K562 (cell line): ENCODE data around the gene HPSE2. TPM values are rescaled to one million over a fixed set of nuclear protein-coding genes. Genes with fewer than 3 reads are reported as not detected.

Experiments
- ATAC-seq: fragments of 200-7000 bp; cut with Tn5 transposase; 3 replicates; pipeline ENCODE4 v1.9.1; 2020; ENCODE audit warnings: moderate library complexity
- BruUV-seq: library from RNA; stranded (reverse); fragments of 400-500 nt; replicated peaks from 2 replicates; lab custom pipeline; 2021; lab: Mats Ljungman, UMichigan
- CTCF ChIA-PET: fragments of 300-600 bp; formaldehyde crosslinking; extraction: SDS; loops from one replicate; lab custom pipeline; 2021; ENCODE audit warnings: low intra/inter-chr PET ratio; lab: Yijun Ruan, JAX
- POLR2A ChIA-PET: fragments of 300-600, 350-650 bp; sonication (Branson Sonifier 250); formaldehyde crosslinking; extraction: SDS; loops from one replicate; lab custom pipeline; 2021; ENCODE audit warnings: antibody characterized with exemption, inconsistent platforms; lab: Yijun Ruan, JAX
- DNase-seq, 4 experiments: peaks; one replicate each; pipeline versions ENCODE4 v3.0.0 to v3.0.0-alpha.2; 2011 to 2018; ENCODE audit warnings: low spot score in 3 of 4, mixed read lengths in 3 of 4; ENCODE audit errors: extremely low read depth in 1 of 4
- FAIRE-seq: peaks from 2 replicates; lab custom pipeline; 2011; peaks lifted over from hg19 to GRCh38; lab: Jason Lieb, UNC
- H2AFZ ChIP-seq: 2 replicates; pipeline ENCODE4 v1.6.0; 2011; ENCODE audit warnings: low read depth, low read length, control low read depth, inconsistent platforms
- H3K27ac ChIP-seq: fragments of 200-600 bp; 3 replicates; pipeline ENCODE4 v1.8.0; 2011; ENCODE audit warnings: low read depth, mild to moderate bottlenecking, control low read depth, inconsistent platforms, low read length, moderate library complexity, mixed read lengths; ENCODE audit errors: extremely low read depth
- H3K27me3 ChIP-seq, 2 experiments: fragments of 300-600 bp in 1 of 2; 2 replicates in 1 of 2; 3 replicates in 1 of 2; pipeline versions ENCODE4 v1.6.0 to v1.8.0; 2011; ENCODE audit warnings: inconsistent platforms in 2 of 2, low read length in 2 of 2, mild to moderate bottlenecking in 1 of 2, mixed read lengths in 1 of 2, moderate library complexity in 1 of 2; ENCODE audit not compliant: control insufficient read depth in 2 of 2, insufficient read depth in 2 of 2
- H3K36me3 ChIP-seq: fragments of 300-600 bp; 3 replicates; pipeline ENCODE4 v1.8.0; 2011; ENCODE audit warnings: mild to moderate bottlenecking, low read length, inconsistent platforms; ENCODE audit not compliant: control insufficient read depth, insufficient read depth
- H3K4me1 ChIP-seq, 2 experiments: fragments of 200-600 bp in 1 of 2; replicated peaks in 1 of 2; 2 replicates in 1 of 2; 3 replicates in 1 of 2; pipeline versions ENCODE4 v1.5.1 to v1.8.0; 2011; ENCODE audit warnings: inconsistent platforms in 2 of 2, low read length in 2 of 2, mild to moderate bottlenecking in 1 of 2, mixed read lengths in 1 of 2, moderate library complexity in 1 of 2; ENCODE audit not compliant: control insufficient read depth in 2 of 2, insufficient read depth in 2 of 2
- H3K4me2 ChIP-seq: 2 replicates; pipeline ENCODE4 v1.6.1; 2011; ENCODE audit warnings: low read length, control low read depth, inconsistent platforms, mixed read lengths; ENCODE audit not compliant: insufficient read depth
- H3K4me3 ChIP-seq: fragments of 200-600 bp; sonication (generic), shearing (Covaris generic); 2 replicates; pipeline ENCODE4 v1.5.1; 2016; ENCODE audit warnings: control low read depth, inconsistent platforms
- H3K79me2 ChIP-seq: fragments of 200-600 bp; 3 replicates; pipeline ENCODE4 v1.8.0; 2011; ENCODE audit warnings: low read length, inconsistent platforms; ENCODE audit not compliant: control insufficient read depth, insufficient read depth
- H3K9ac ChIP-seq, 2 experiments: 2 replicates each; pipeline versions ENCODE4 v1.6.0 to v1.6.1; 2011; ENCODE audit warnings: low read depth in 2 of 2, low read length in 2 of 2, control low read depth in 1 of 2, inconsistent platforms in 1 of 2, mild to moderate bottlenecking in 1 of 2, mixed read lengths in 1 of 2; ENCODE audit not compliant: insufficient read depth in 1 of 2
- H3K9me1 ChIP-seq: one replicate; pipeline ENCODE4 v1.6.0; 2011; ENCODE audit warnings: inconsistent platforms, mild to moderate bottlenecking, low read length, moderate library complexity; ENCODE audit not compliant: control insufficient read depth, insufficient read depth
- H3K9me3 ChIP-seq: replicated peaks from 2 replicates; pipeline ENCODE4 v1.5.1; 2011; ENCODE audit warnings: low read depth, low read length, inconsistent platforms; ENCODE audit not compliant: control insufficient read depth, insufficient read depth
- H4K20me1 ChIP-seq: replicated peaks from 2 replicates; pipeline ENCODE4 v1.6.1; 2011; ENCODE audit warnings: low read length, inconsistent platforms, mixed read lengths; ENCODE audit not compliant: control insufficient read depth, insufficient read depth
- BHLHE40 ChIP-seq: IDR thresholded peaks from 2 replicates; pipeline ENCODE4 v1.6.1; 2011; ENCODE audit warnings: low read length, improper control_type of control experiment
- EWSR1 ChIP-seq: fragments of 450-650 bp; IDR thresholded peaks from 2 replicates; pipeline ENCODE4 v1.6.1; 2018; ENCODE audit warnings: borderline replicate concordance, mild to moderate bottlenecking, low read depth, moderate library complexity; ENCODE audit not compliant: partially characterized antibody
- KAT8 ChIP-seq: fragments of 450-650 bp; IDR thresholded peaks from 2 replicates; pipeline ENCODE4 v1.6.1; 2016; ENCODE audit warnings: low read depth, mild to moderate bottlenecking
- KDM1A ChIP-seq, 2 experiments: fragments of 450-650 bp; IDR thresholded peaks; 2 replicates each; pipeline ENCODE4 v1.6.1; 2016; ENCODE audit warnings: mild to moderate bottlenecking in 2 of 2
- MAFF ChIP-seq: IDR thresholded peaks from 2 replicates; pipeline ENCODE4 v1.6.1; 2012; ENCODE audit warnings: low read length, improper control_type of control experiment
- NFE2 ChIP-seq: IDR thresholded peaks from 2 replicates; pipeline ENCODE4 v1.6.1; 2014; ENCODE audit warnings: antibody characterized with exemption, low read depth
- RAD21 ChIP-seq, 2 experiments: fragments of 250-450 bp in 1 of 2; fragments of 450-650 bp in 1 of 2; sonication (Bioruptor Pico) in 1 of 2; formaldehyde crosslinking in 1 of 2; IDR thresholded peaks in 1 of 2; conservative IDR thresholded peaks in 1 of 2; 2 replicates each; pipeline versions ENCODE4 v1.4.0 to v1.8.0; 2020 to 2022; ENCODE audit warnings: mild to moderate bottlenecking in 2 of 2, moderate library complexity in 1 of 2
- WGBS: fragments of 100-300 bp; shearing (Covaris generic); methylation state at CpG from one replicate; pipeline ENCODE4 v1.1.6; 2016; ENCODE audit warnings: low coverage, mixed read lengths; ENCODE audit not compliant: insufficient coverage; ENCODE audit errors: missing lambda C conversion rate; 5-methylcytosine and 5-hydroxymethylcytosine counted together
- in situ Hi-C: fragments of 300-500 bp; cut with MboI; formaldehyde crosslinking; loops from 4 replicates; pipeline ENCODE4 v1.15.0; 2018; ENCODE audit warnings: inconsistent platforms, mixed read lengths
- intact Hi-C: fragments of 100-400 bp; cut with micrococcal nuclease; formaldehyde crosslinking; loops from 2 replicates; pipeline ENCODE4 v1.14.2; 2022
- polyA plus RNA-seq, 8 experiments: library from polyadenylated mRNA; depleted of rRNA in 4 of 8; stranded (reverse) in 5 of 8; unstranded in 3 of 8; fragments of >200 nt; fragmentation: Nextera tagmentation in 2 of 8; fragmentation: Illumina TruSeq in 1 of 8; extraction: Ambion mirVana in 2 of 8; extraction: Trizol in 1 of 8; gene quantifications; 2 replicates each; pipeline versions ENCODE4 v1.2.1 to v1.2.3, GENCODE V29; 2011 to 2014; ENCODE audit warnings: inconsistent platforms in 1 of 8, missing spikeins in 1 of 8
- total RNA-seq, 7 experiments: library from RNA; depleted of rRNA in 6 of 7; stranded (reverse); fragments of >200 nt in 6 of 7; fragmentation: Illumina TruSeq in 2 of 7; extraction: Trizol in 2 of 7; gene quantifications; 2 replicates each; pipeline versions ENCODE4 v1.2.1 to v1.2.3, GENCODE V29; 2011 to 2021; ENCODE audit warnings: low replicate concordance in 1 of 7
- TF ChIP-seq, protein P1 (sequence below): fragments of 450-650 bp; IDR thresholded peaks from 2 replicates; pipeline ENCODE4 v1.6.1; 2014; ENCODE audit warnings: low read depth, mild to moderate bottlenecking, moderate library complexity, borderline replicate concordance
- TF ChIP-seq, protein P2 (sequence below), 3 experiments: IDR thresholded peaks in 2 of 3; conservative IDR thresholded peaks in 1 of 3; 2 replicates each; pipeline ENCODE4 v1.5.1; 2011 to 2012; ENCODE audit warnings: low read length in 3 of 3, mild to moderate bottlenecking in 3 of 3, control low read depth in 2 of 3, improper control_type of control experiment in 1 of 3, inconsistent platforms in 1 of 3, low read depth in 1 of 3, mixed read lengths in 1 of 3, moderate library complexity in 1 of 3; ENCODE audit not compliant: insufficient read depth in 2 of 3
- TF ChIP-seq, protein P3 (sequence below): IDR thresholded peaks from 2 replicates; pipeline ENCODE4 v1.6.1; 2011; ENCODE audit not compliant: insufficient read length; ENCODE audit errors: extremely low read depth

Gene HPSE2
- total and polyA plus RNA-seq, 9 of the 15 experiments (the other 6 are each of a cell fraction or from before 2014, with no cell fraction given): 0.03 to 0.10 (median 0.04) TPM; not detected in 2

DNA sequence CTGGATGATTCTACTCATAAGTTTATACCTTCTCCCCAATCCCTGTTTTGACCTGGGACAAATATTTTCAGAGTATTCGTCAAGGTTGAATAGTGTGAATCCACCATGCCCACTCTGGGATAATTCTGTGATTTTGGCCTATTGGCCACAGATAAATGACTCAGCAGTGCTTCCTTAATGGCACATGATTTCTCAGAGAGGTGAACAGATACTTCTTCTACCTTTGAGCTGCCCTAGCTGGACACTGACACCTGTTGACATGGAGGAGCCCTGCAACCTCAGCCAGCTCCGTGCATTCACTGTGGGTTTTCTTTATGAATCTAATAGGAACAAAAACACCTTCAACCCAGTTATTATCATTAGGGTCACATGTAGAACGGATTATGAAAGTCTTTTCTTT, 748.0 kb downstream of the HPSE2 start:
- CTCF ChIA-PET: no interaction called here
- no peaks in the 10 kb centered on the region for H3K36me3 ChIP-seq
- no peaks in the 10 kb centered on the region for H4K20me1 ChIP-seq
- in situ Hi-C loops (no loop called here), intact Hi-C loops (no loop called here)
- no peaks in the 10 kb centered on the region for H3K27me3 ChIP-seq
- H3K9me1 ChIP-seq: no peaks in the 10 kb centered on the region
- POLR2A ChIA-PET: no interaction called here
- no peaks in the 10 kb centered on the region for H3K79me2 ChIP-seq
- no peaks in the 10 kb centered on the region; the same call in 1 of the 2 replicates for H3K9me3 ChIP-seq
- no TSS peak for BruUV-seq
- no peak overlapping the region for H3K4me3 ChIP-seq
- no peaks in the 10 kb centered on the region for H3K4me1 ChIP-seq
- TF ChIP-seq NFE2 (peak; percentile 53), RAD21 (CRISPR knock-in tag; conservative IDR thresholded peaks at IDR 0.05 in 1 of 2, IDR thresholded peaks at IDR 0.05 in 1 of 2) (peak in 1 of 2 experiments; percentile 13; a peak in 1 of 4 replicates), MAFF (no peak), BHLHE40 (0 out of 2 replicates have a peak, but pooled peaks have one; percentile 14), KAT8 (no peak), EWSR1 (no peak), KDM1A (IDR thresholded peaks at IDR 0.05) (0 out of 4 replicates have a peak, but pooled peaks of 1 of the 2 experiments have one; percentile 31)
- TF ChIP-seq, protein P1, sequence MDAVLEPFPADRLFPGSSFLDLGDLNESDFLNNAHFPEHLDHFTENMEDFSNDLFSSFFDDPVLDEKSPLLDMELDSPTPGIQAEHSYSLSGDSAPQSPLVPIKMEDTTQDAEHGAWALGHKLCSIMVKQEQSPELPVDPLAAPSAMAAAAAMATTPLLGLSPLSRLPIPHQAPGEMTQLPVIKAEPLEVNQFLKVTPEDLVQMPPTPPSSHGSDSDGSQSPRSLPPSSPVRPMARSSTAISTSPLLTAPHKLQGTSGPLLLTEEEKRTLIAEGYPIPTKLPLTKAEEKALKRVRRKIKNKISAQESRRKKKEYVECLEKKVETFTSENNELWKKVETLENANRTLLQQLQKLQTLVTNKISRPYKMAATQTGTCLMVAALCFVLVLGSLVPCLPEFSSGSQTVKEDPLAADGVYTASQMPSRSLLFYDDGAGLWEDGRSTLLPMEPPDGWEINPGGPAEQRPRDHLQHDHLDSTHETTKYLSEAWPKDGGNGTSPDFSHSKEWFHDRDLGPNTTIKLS: no peak
- TF ChIP-seq, protein P2, sequence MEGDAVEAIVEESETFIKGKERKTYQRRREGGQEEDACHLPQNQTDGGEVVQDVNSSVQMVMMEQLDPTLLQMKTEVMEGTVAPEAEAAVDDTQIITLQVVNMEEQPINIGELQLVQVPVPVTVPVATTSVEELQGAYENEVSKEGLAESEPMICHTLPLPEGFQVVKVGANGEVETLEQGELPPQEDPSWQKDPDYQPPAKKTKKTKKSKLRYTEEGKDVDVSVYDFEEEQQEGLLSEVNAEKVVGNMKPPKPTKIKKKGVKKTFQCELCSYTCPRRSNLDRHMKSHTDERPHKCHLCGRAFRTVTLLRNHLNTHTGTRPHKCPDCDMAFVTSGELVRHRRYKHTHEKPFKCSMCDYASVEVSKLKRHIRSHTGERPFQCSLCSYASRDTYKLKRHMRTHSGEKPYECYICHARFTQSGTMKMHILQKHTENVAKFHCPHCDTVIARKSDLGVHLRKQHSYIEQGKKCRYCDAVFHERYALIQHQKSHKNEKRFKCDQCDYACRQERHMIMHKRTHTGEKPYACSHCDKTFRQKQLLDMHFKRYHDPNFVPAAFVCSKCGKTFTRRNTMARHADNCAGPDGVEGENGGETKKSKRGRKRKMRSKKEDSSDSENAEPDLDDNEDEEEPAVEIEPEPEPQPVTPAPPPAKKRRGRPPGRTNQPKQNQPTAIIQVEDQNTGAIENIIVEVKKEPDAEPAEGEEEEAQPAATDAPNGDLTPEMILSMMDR (IDR thresholded peaks at IDR 0.05 in 2 of 3, conservative IDR thresholded peaks at IDR 0.05 in 1 of 3; ENCODE audit: insufficient read depth in 2 of 3, low read depth in 1 of 3, low read length in 3 of 3): peak in 1 of 3 experiments; percentile 22; a peak in 2 of 6 replicates
- TF ChIP-seq, protein P3, sequence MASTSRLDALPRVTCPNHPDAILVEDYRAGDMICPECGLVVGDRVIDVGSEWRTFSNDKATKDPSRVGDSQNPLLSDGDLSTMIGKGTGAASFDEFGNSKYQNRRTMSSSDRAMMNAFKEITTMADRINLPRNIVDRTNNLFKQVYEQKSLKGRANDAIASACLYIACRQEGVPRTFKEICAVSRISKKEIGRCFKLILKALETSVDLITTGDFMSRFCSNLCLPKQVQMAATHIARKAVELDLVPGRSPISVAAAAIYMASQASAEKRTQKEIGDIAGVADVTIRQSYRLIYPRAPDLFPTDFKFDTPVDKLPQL: no peak
- H3K4me2 ChIP-seq: no peak overlapping the region
- H3K27ac ChIP-seq: no peak overlapping the region
- no peak overlapping the region for H2AFZ ChIP-seq
- no peak overlapping the region for H3K9ac ChIP-seq
- FAIRE-seq (no peak), ATAC-seq (no peak), DNase-seq (no peak)
- WGBS: 0% methylated on average over 3 of the region's 3 CpGs
